Measurements from ENCODE around the gene KHDRBS1. TPM values are rescaled to one million over a fixed set of nuclear protein-coding genes. Genes with fewer than 3 reads are reported as not detected.
A peak's percentile ranks its signal among the peaks of the same experiment; 100 is the strongest.

KHDRBS1 gene
- total and polyA plus RNA-seq, 9 of the 15 experiments (the other 6 are each of a cell fraction or from before 2014, with no cell fraction given): 48.4 to 257 (median 114) TPM

GRCh38 chr1:32066489-32066873 is 52.8 kb downstream of the KHDRBS1 start (continued):
- TF ChIP-seq ZNF277 (CRISPR knock-in tag; IDR thresholded peaks at IDR 0.05; ENCODE audit: borderline replicate concordance): no peak
- TF ChIP-seq TCF3 (CRISPR knock-in tag; IDR thresholded peaks at IDR 0.05): peak; percentile 37; the same call in 1 of the 2 replicates
- peak; percentile 65 to 87; a peak in 3 of 4 replicates for TF ChIP-seq ETV6 (IDR thresholded peaks at IDR 0.05; ENCODE audit: borderline replicate concordance in 1 of 2, low read depth in 2 of 2, low read length in 1 of 2)
- TF ChIP-seq ETV6 (CRISPR knock-in tag; IDR thresholded peaks at IDR 0.05; ENCODE audit: borderline replicate concordance): no peak
- TF ChIP-seq FOXK2 (conservative IDR thresholded peaks at IDR 0.05 in 1 of 2, IDR thresholded peaks at IDR 0.05 in 1 of 2; ENCODE audit: low read depth in 2 of 2): peak in 1 of 2 experiments; percentile 42; a peak in 1 of 4 replicates
- peak; percentile 44 for TF ChIP-seq MTA3 (IDR thresholded peaks at IDR 0.05; ENCODE audit: borderline replicate concordance)
- TF ChIP-seq CCNT2 (IDR thresholded peaks at IDR 0.05; ENCODE audit: borderline replicate concordance, extremely low read depth, insufficient read length, low read depth, low read length): peak; percentile 41
- TF ChIP-seq CEBPG (CRISPR knock-in tag; IDR thresholded peaks at IDR 0.05): peak; percentile 52; the same call in 1 of the 2 replicates
- peak; percentile 40 to 76; a peak in 2 of 4 replicates for TF ChIP-seq CEBPG (tag; conservative IDR thresholded peaks at IDR 0.05 in 1 of 2, IDR thresholded peaks at IDR 0.05 in 1 of 2)
- peak; percentile 59; the same call in 1 of the 2 replicates for TF ChIP-seq POLR2AphosphoS5 (IDR thresholded peaks at IDR 0.05; ENCODE audit: control insufficient read depth, insufficient read depth, low read depth, low read length)
- peak; percentile 93 for TF ChIP-seq CEBPB (tag; IDR thresholded peaks at IDR 0.05)
- no peak for TF ChIP-seq ATF1 (CRISPR knock-in tag; IDR thresholded peaks at IDR 0.05)
- 0 out of 2 replicates have a peak, but pooled peaks have one; percentile 11 for TF ChIP-seq ATF1 (tag; IDR thresholded peaks at IDR 0.05)
- 0 out of 4 replicates have a peak, but pooled peaks of 1 of the 2 experiments have one; percentile 16 for TF ChIP-seq KDM1A (IDR thresholded peaks at IDR 0.05)
- peak in 1 of 2 experiments; percentile 82; a peak in 1 of 4 replicates for TF ChIP-seq RCOR1 (IDR thresholded peaks at IDR 0.05; ENCODE audit: borderline replicate concordance in 1 of 2, low read depth in 2 of 2, low read length in 2 of 2)
- 0 out of 2 replicates have a peak, but pooled peaks have one; percentile 18 for TF ChIP-seq ADNP (tag; IDR thresholded peaks at IDR 0.05)
- TF ChIP-seq ZNF263 (CRISPR knock-in tag; IDR thresholded peaks at IDR 0.05; ENCODE audit: borderline replicate concordance): 0 out of 2 replicates have a peak, but pooled peaks have one; percentile 33
- TF ChIP-seq CBFA2T2 (conservative IDR thresholded peaks at IDR 0.05): peak; percentile 43
- 0 out of 4 replicates have a peak, but pooled peaks of 1 of the 2 experiments have one; percentile 24 for TF ChIP-seq ZMIZ1 (IDR thresholded peaks at IDR 0.05; ENCODE audit: low read depth in 2 of 2, low read length in 2 of 2)
- peak; percentile 54 for TF ChIP-seq ETV1 (tag; conservative IDR thresholded peaks at IDR 0.05; ENCODE audit: low read depth)
- TF ChIP-seq ZNF639 (CRISPR knock-in tag; conservative IDR thresholded peaks at IDR 0.05 in 1 of 2, IDR thresholded peaks at IDR 0.05 in 1 of 2): 0 out of 4 replicates have a peak, but pooled peaks of 1 of the 2 experiments have one; percentile 43
- peak; percentile 42 for TF ChIP-seq EP300 (IDR thresholded peaks at IDR 0.05; ENCODE audit: low read length)

All from K562 (cell line).